Measurements from ENCODE around the gene RUNX1.

DNA sequence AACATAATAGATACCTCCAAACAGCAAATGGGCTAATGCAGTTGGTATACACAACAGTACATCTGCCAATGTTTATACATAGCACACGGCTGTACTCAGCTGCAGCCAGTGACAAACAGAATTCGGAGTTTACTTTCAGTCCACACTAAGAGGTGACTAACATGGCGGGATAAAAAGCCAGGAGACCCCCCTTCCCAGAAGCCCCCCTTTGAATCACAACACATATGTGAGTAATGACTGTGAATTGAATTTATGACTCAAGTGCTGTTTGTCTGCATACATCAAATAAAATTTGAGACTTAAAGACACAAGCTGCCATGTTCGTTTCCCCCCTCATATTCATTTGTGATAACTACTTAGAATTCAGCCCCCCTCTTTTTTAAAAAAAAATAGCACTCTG lies 113.2 kb downstream of the RUNX1 start:
- TF ChIP-seq POLR2A (IDR thresholded peaks at IDR 0.05; ENCODE audit: low read length) (no peak), GATA1 (IDR thresholded peaks at IDR 0.05; ENCODE audit: low read depth, low read length) (no peak)

All from erythroblast (primary cell).